Spleen (tissue), 13 donors: Measurements from ENCODE around the gene CXorf51B. TPM values are rescaled to one million over a fixed set of nuclear protein-coding genes. Genes with fewer than 3 reads are reported as not detected.
A peak's percentile ranks its signal among the peaks of the same experiment; 100 is the strongest.
"Not testable (repeated sequence)": the region's sequence is repeated elsewhere in the genome, so short reads cannot be mapped to it uniquely, and the experiment has no call there.

Experiments
- DNase-seq: peaks from one replicate; pipeline ENCODE4 v3.0.0-alpha.2; 2020
- H3K27ac ChIP-seq, 8 donors: fragments of 200-600 bp; sonication (generic) in 7 of 8; 1 replicate in 4 of 8; 2 replicates in 4 of 8; pipeline versions ENCODE4 v1.5.0 to v1.8.0; 2016 to 2021; ENCODE audit warnings: inconsistent platforms in 4 of 8, mild to moderate bottlenecking in 4 of 8, moderate library complexity in 1 of 8
- H3K27me3 ChIP-seq, 7 donors: fragments of 200-600 bp; sonication (generic) in 6 of 7; replicated peaks in 1 of 7; 1 replicate in 4 of 7; 2 replicates in 3 of 7; pipeline versions ENCODE4 v1.5.0 to v1.8.0; 2016 to 2021; ENCODE audit warnings: inconsistent platforms in 3 of 7, mild to moderate bottlenecking in 1 of 7
- H3K36me3 ChIP-seq, 6 donors: fragments of 200-600 bp; sonication (generic) in 5 of 6; 1 replicate in 4 of 6; 2 replicates in 2 of 6; pipeline versions ENCODE4 v1.5.0 to v1.8.0; 2016 to 2021; ENCODE audit warnings: inconsistent platforms in 2 of 6
- H3K4me1 ChIP-seq, 6 donors: fragments of 200-600 bp; sonication (generic) in 5 of 6; 1 replicate in 3 of 6; 2 replicates in 3 of 6; pipeline versions ENCODE4 v1.5.0 to v1.8.0; 2016 to 2021; ENCODE audit warnings: inconsistent platforms in 3 of 6
- H3K4me3 ChIP-seq, 8 donors: fragments of 200-600 bp; sonication (generic) in 7 of 8; 1 replicate in 4 of 8; 2 replicates in 4 of 8; pipeline versions ENCODE4 v1.5.0 to v1.8.0; 2016 to 2021; ENCODE audit warnings: inconsistent platforms in 4 of 8, mild to moderate bottlenecking in 4 of 8, moderate library complexity in 2 of 8
- H3K9me3 ChIP-seq, 8 donors: fragments of 200-600 bp; sonication (generic) in 7 of 8; 1 replicate in 4 of 8; 2 replicates in 4 of 8; pipeline versions ENCODE4 v1.5.0 to v1.8.0; 2016 to 2021; ENCODE audit warnings: inconsistent platforms in 4 of 8
- POLR2A ChIP-seq, 3 donors: fragments of 450-650 bp; IDR thresholded peaks; one replicate each; pipeline ENCODE4 v1.5.1; 2017; ENCODE audit warnings: antibody characterized with exemption in 3 of 3, mild to moderate bottlenecking in 1 of 3
- POLR2AphosphoS5 ChIP-seq, 3 donors: sonication (generic); formaldehyde crosslinking; IDR thresholded peaks; one replicate each; pipeline ENCODE4 v1.5.1; 2017; ENCODE audit warnings: antibody characterized with exemption in 3 of 3
- WGBS, 5 donors: extraction: QIAGEN DNeasy Blood & Tissue Kit in 3 of 5; methylation state at CpG; one replicate each; pipeline versions ENCODE4 v1.1.5 to v1.1.7; 2013 to 2018; 5-methylcytosine and 5-hydroxymethylcytosine counted together
- intact Hi-C: fragments of 100-400 bp; cut with DNase I; formaldehyde crosslinking; loops from one replicate; pipeline ENCODE4 v1.15.0; 2023; ENCODE audit warnings: low total_unique reads
- long read RNA-seq, 2 donors: transcript quantifications; one replicate each; lab custom pipeline, GENCODE V29; 2026
- polyA plus RNA-seq, 3 donors: library from polyadenylated mRNA; stranded (reverse); fragments of 200-250 nt; gene quantifications; one replicate each; pipeline ENCODE4 v1.2.1, GENCODE V29; 2013
- total RNA-seq, 7 donors: library from RNA; depleted of rRNA in 3 of 7; stranded (reverse); fragments of >200 nt in 3 of 7; fragmentation: NEBNext Ultra II Directional in 4 of 7; extraction: Animal tissue kit (Norgen Biotek cat#: 25700) in 4 of 7; gene quantifications; one replicate each; pipeline versions ENCODE4 v1.1.0 to v1.2.1, GENCODE V29; 2016 to 2021
- TF ChIP-seq, protein P1 (sequence below), 11 experiments: fragments of 200-600 bp in 7 of 11; fragments of 450-650 bp in 4 of 11; sonication (generic) in 4 of 11; IDR thresholded peaks in 8 of 11; conservative IDR thresholded peaks in 3 of 11; 1 replicate in 7 of 11; 2 replicates in 4 of 11; pipeline versions ENCODE4 v1.4.0 to v1.8.0; 2016 to 2021; ENCODE audit warnings: antibody characterized with exemption in 11 of 11, inconsistent platforms in 4 of 11, mild to moderate bottlenecking in 1 of 11
- donor health status: healthy with polysubstance abuse.
- donor health status: DM: no; HTN: no; CAD: no; lungs with moderate emphysema.
- donor health status: DM: no; HTN: no; CAD: no.
- donor health status: Bipolar disorder and iron deficiency.
- donor health status: healthy.
- donor health status: DM: no; HTN: no; CAD: no.
- donor health status: DM: yes; HTN: yes; CAD: no.

The CXorf51B gene
- total RNA-seq (not detected), polyA plus RNA-seq (not detected)
- long read RNA-seq, donor 1: 0 reads
- long read RNA-seq, donor 2: 0 reads

DNA sequence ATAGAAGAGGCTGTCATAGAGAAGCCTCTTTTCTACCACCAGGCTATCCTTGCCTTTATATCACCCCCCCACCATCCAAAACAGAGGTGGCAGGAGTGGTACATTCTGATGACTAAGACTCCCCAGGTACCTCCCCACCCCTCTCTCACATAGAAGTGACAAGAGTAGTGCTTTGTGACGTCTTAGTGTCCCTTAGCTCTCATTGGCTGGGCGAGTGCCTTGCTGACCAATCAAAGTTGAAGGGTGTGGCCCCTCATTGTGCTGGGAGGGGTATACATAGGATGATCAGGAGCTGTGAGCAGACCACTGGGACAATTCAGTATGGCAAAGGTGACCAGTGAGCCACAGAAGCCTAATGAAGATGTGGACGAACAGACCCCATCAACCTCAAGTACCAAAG, at the start of gene CXorf51B:
Gene CXorf51B, plus strand, starts transcription at position 301 of the 400 bp plus-strand sequence. Its CDS starts 21 bp downstream, at position 322.
- DNase-seq, H3K36me3 ChIP-seq, intact Hi-C loops, H3K27ac ChIP-seq, H3K27me3 ChIP-seq, H3K9me3 ChIP-seq, H3K4me3 ChIP-seq, H3K4me1 ChIP-seq: not testable (repeated sequence)
- no CpG with 5 or more reads among the region's 3 CpGs for WGBS, 5 donors

- H3K27ac ChIP-seq, H3K9me3 ChIP-seq, H3K4me1 ChIP-seq, H3K27me3 ChIP-seq, H3K36me3 ChIP-seq, H3K4me3 ChIP-seq, DNase-seq, intact Hi-C loops: not testable (repeated sequence)
- no CpG with 5 or more reads among the region's 3 CpGs for WGBS, 5 donors
Observed at GRCh38 chrX:146814644-146815043, 5.1 kb downstream of the CXorf51B start, which contains the start of gene CXorf51A. CXorf51A (minus strand) TSS chrX:146814744; CDS start chrX:146814723, 21 bp downstream.

GRCh38 chrX:146831994-146832393, 22.4 kb downstream of the CXorf51B start:
- Histone ChIP-seq H3K27me3 (no peaks in the 10 kb centered on the region), H3K9me3 (peaks cover 0 to 6% (median 0%) of the 10 kb centered on the region in 8 donors), H3K4me1 (no peaks in the 10 kb centered on the region), H3K27ac (no peak overlapping the region), H3K4me3 (no peak overlapping the region), H3K36me3 (no peaks in the 10 kb centered on the region)
- intact Hi-C loops: no loop called here
- TF ChIP-seq, protein P1, sequence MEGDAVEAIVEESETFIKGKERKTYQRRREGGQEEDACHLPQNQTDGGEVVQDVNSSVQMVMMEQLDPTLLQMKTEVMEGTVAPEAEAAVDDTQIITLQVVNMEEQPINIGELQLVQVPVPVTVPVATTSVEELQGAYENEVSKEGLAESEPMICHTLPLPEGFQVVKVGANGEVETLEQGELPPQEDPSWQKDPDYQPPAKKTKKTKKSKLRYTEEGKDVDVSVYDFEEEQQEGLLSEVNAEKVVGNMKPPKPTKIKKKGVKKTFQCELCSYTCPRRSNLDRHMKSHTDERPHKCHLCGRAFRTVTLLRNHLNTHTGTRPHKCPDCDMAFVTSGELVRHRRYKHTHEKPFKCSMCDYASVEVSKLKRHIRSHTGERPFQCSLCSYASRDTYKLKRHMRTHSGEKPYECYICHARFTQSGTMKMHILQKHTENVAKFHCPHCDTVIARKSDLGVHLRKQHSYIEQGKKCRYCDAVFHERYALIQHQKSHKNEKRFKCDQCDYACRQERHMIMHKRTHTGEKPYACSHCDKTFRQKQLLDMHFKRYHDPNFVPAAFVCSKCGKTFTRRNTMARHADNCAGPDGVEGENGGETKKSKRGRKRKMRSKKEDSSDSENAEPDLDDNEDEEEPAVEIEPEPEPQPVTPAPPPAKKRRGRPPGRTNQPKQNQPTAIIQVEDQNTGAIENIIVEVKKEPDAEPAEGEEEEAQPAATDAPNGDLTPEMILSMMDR (IDR thresholded peaks at IDR 0.05 in 8 of 11, conservative IDR thresholded peaks at IDR 0.05 in 3 of 11): no peak
- TF ChIP-seq POLR2AphosphoS5 (IDR thresholded peaks at IDR 0.05): no peak
- TF ChIP-seq POLR2A (IDR thresholded peaks at IDR 0.05): no peak
- 72 to 90% (median 80%) methylated on average over 2 to 4 of the region's 4 CpGs for WGBS, 5 donors
- DNase-seq: peak; percentile 63

GRCh38 chrX:146854281-146854680, 44.7 kb downstream of the CXorf51B start:
- no peak overlapping the region for H3K4me3 ChIP-seq
- intact Hi-C loops: no loop called here
- H3K9me3 ChIP-seq: no peaks in the 10 kb centered on the region
- no peak overlapping the region for H3K27ac ChIP-seq
- WGBS, 5 donors: 30 to 91% (median 63%) methylated on average over 2 of the region's 2 CpGs
- no peaks in the 10 kb centered on the region for H3K4me1 ChIP-seq
- no peaks in the 10 kb centered on the region for H3K27me3 ChIP-seq
- TF ChIP-seq, protein P1 (IDR thresholded peaks at IDR 0.05 in 8 of 11, conservative IDR thresholded peaks at IDR 0.05 in 3 of 11): no peak
- TF ChIP-seq POLR2A (IDR thresholded peaks at IDR 0.05) (no peak), POLR2AphosphoS5 (IDR thresholded peaks at IDR 0.05) (no peak)
- DNase-seq: no peak
- H3K36me3 ChIP-seq: no peaks in the 10 kb centered on the region

Other genes starting within 250 kb of the CXorf51B start
- gene CXorf51A, start 5.0 kb downstream of the CXorf51B start, total RNA-seq: not detected
- gene CXorf51A, start 5.0 kb downstream of the CXorf51B start, polyA plus RNA-seq: not detected